A549 (cell line): Measurements from ENCODE around the gene PPIE. TPM values are rescaled to one million over a fixed set of nuclear protein-coding genes. Genes with fewer than 3 reads are reported as not detected.
A peak's percentile ranks its signal among the peaks of the same experiment; 100 is the strongest.
"Not testable (repeated sequence)": the region's sequence is repeated elsewhere in the genome, so short reads cannot be mapped to it uniquely, and the experiment has no call there.

ENCODE experiments used
- ATAC-seq, 2 experiments: fragments of 200-7000 bp in 1 of 2; fragments of >200 bp in 1 of 2; cut with Nextera tagmentation in 1 of 2; cut with Tn5 transposase in 1 of 2; 3 replicates each; pipeline versions ENCODE4 v1.8.0 to v1.9.1; 2018 to 2020; ENCODE audit warnings: mild to moderate bottlenecking in 1 of 2, moderate library complexity in 1 of 2
- CTCF ChIA-PET: fragments of 300-600 bp; sonication (Branson Sonifier 250); formaldehyde crosslinking; extraction: SDS; loops from one replicate; lab custom pipeline; 2021; ENCODE audit warnings: antibody characterized with exemption, inconsistent platforms; lab: Yijun Ruan, JAX
- POLR2A ChIA-PET: fragments of 350-600 bp; formaldehyde crosslinking; extraction: SDS; loops from one replicate; lab custom pipeline; 2021; ENCODE audit warnings: antibody characterized with exemption, inconsistent platforms; lab: Yijun Ruan, JAX
- DNase-seq, 2 experiments: peaks; one replicate each; pipeline versions ENCODE4 v3.0.0 to v3.0.0-alpha.2; 2011 to 2016; ENCODE audit warnings: low read depth in 1 of 2, low spot score in 1 of 2
- FAIRE-seq: peaks from 2 replicates; lab custom pipeline; 2011; peaks lifted over from hg19 to GRCh38; lab: Jason Lieb, UNC
- H3K27ac ChIP-seq, 2 experiments: fragments of >200 bp; sonication (Bioruptor Twin); formaldehyde crosslinking; 3 replicates each; pipeline ENCODE4 v1.5.1; 2016 to 2017
- H3K4me1 ChIP-seq: fragments of >200 bp; sonication (Bioruptor Twin); formaldehyde crosslinking; 3 replicates; pipeline ENCODE4 v1.6.1; 2016
- H3K4me2 ChIP-seq: fragments of >200 bp; sonication (Bioruptor Twin); formaldehyde crosslinking; 3 replicates; pipeline ENCODE4 v1.6.1; 2016
- H3K4me3 ChIP-seq: fragments of >200 bp; sonication (Bioruptor Twin); formaldehyde crosslinking; 3 replicates; pipeline ENCODE4 v1.5.1; 2016
- H3K9me3 ChIP-seq: fragments of >200 bp; sonication (Bioruptor Twin); formaldehyde crosslinking; 3 replicates; pipeline ENCODE4 v1.6.1; 2016
- ATOH8 ChIP-seq: fragments of 250-450 bp; sonication (Bioruptor Pico); IDR thresholded peaks from 2 replicates; pipeline ENCODE4 v1.5.0; 2020; ENCODE audit warnings: low read depth, mild to moderate bottlenecking, moderate library complexity
- BHLHE40 ChIP-seq: IDR thresholded peaks from 2 replicates; pipeline ENCODE4 v1.6.1; 2012; ENCODE audit warnings: low read depth, low read length, inconsistent platforms
- CBX2 ChIP-seq: fragments of 200-600 bp; sonication (generic); IDR thresholded peaks from 2 replicates; pipeline ENCODE4 v1.6.1; 2016; ENCODE audit warnings: low read depth, mild to moderate bottlenecking, borderline replicate concordance
- CBX8 ChIP-seq: fragments of 200-600 bp; sonication (generic); IDR thresholded peaks from 2 replicates; pipeline ENCODE4 v1.6.1; 2016
- E2F6 ChIP-seq: IDR thresholded peaks from 2 replicates; pipeline ENCODE4 v1.6.1; 2012; ENCODE audit warnings: low read depth, borderline replicate concordance
- EHF ChIP-seq: fragments of 250-450 bp; sonication (Bioruptor Pico); IDR thresholded peaks from 2 replicates; pipeline ENCODE4 v1.5.0; 2020; ENCODE audit warnings: mild to moderate bottlenecking
- EHMT2 ChIP-seq: fragments of 200-600 bp; sonication (generic); IDR thresholded peaks from 2 replicates; pipeline ENCODE4 v1.6.1; 2016; ENCODE audit warnings: antibody characterized with exemption, low read depth, mild to moderate bottlenecking, moderate library complexity
- FOSB ChIP-seq: fragments of 250-450 bp; sonication (Bioruptor Pico); IDR thresholded peaks from 2 replicates; pipeline ENCODE4 v1.5.0; 2020; ENCODE audit warnings: mild to moderate bottlenecking, moderate library complexity
- HEYL ChIP-seq: fragments of 250-450 bp; sonication (Bioruptor Pico); IDR thresholded peaks from 2 replicates; pipeline ENCODE4 v1.8.0; 2021; ENCODE audit warnings: mild to moderate bottlenecking, moderate library complexity
- HOXA7 ChIP-seq: fragments of 250-450 bp; sonication (Bioruptor Pico); IDR thresholded peaks from 2 replicates; pipeline ENCODE4 v1.5.0; 2020; ENCODE audit warnings: mild to moderate bottlenecking, moderate library complexity
- HOXB13 ChIP-seq: fragments of 250-450 bp; sonication (Bioruptor Pico); IDR thresholded peaks from 2 replicates; pipeline ENCODE4 v1.5.0; 2020; ENCODE audit warnings: low read depth, mild to moderate bottlenecking, moderate library complexity
- HOXB5 ChIP-seq: fragments of 250-450 bp; sonication (Bioruptor Pico); IDR thresholded peaks from 2 replicates; pipeline ENCODE4 v1.5.0; 2020; ENCODE audit warnings: mild to moderate bottlenecking, moderate library complexity
- JUN ChIP-seq, 2 experiments: fragments of >200 bp; sonication (Bioruptor Twin); formaldehyde crosslinking; IDR thresholded peaks; 2 replicates in 1 of 2; 3 replicates in 1 of 2; pipeline ENCODE4 v1.6.1; 2016 to 2017
- JUNB ChIP-seq: fragments of >200 bp; sonication (Bioruptor Twin); formaldehyde crosslinking; IDR thresholded peaks from 2 replicates; pipeline ENCODE4 v1.6.1; 2016
- MAX ChIP-seq: IDR thresholded peaks from 2 replicates; pipeline ENCODE4 v1.6.1; 2012
- NR3C1 ChIP-seq: fragments of >200 bp; sonication (Bioruptor Twin); formaldehyde crosslinking; IDR thresholded peaks from 3 replicates; pipeline ENCODE4 v1.6.1; 2017
- POLR2A ChIP-seq: IDR thresholded peaks from 2 replicates; pipeline ENCODE4 v1.6.1; 2012; ENCODE audit warnings: mild to moderate bottlenecking, low read length
- RAD21 ChIP-seq, 2 experiments: fragments of >200 bp in 1 of 2; sonication (Bioruptor Twin) in 1 of 2; formaldehyde crosslinking in 1 of 2; IDR thresholded peaks in 1 of 2; conservative IDR thresholded peaks in 1 of 2; 2 replicates in 1 of 2; 3 replicates in 1 of 2; pipeline ENCODE4 v1.6.1; 2012 to 2018; ENCODE audit warnings: inconsistent platforms in 1 of 2
- SMC3 ChIP-seq: fragments of >200 bp; sonication (Bioruptor Twin); formaldehyde crosslinking; IDR thresholded peaks from 3 replicates; pipeline ENCODE4 v1.6.1; 2018; ENCODE audit warnings: inconsistent platforms
- TFCP2L1 ChIP-seq: fragments of 250-450 bp; sonication (Bioruptor Pico); IDR thresholded peaks from 2 replicates; pipeline ENCODE4 v1.5.0; 2021; ENCODE audit warnings: mild to moderate bottlenecking
- USF2 ChIP-seq: fragments of 450-650 bp; IDR thresholded peaks from 2 replicates; pipeline ENCODE4 v1.6.1; 2014; ENCODE audit warnings: antibody characterized with exemption
- ZC3H11A ChIP-seq: fragments of 450-650 bp; IDR thresholded peaks from 2 replicates; pipeline ENCODE4 v1.6.1; 2014; ENCODE audit warnings: antibody characterized with exemption, mild to moderate bottlenecking
- ZNF302 ChIP-seq: fragments of 250-450 bp; sonication (Bioruptor Pico); IDR thresholded peaks from 2 replicates; pipeline ENCODE4 v1.9.0; 2021; ENCODE audit warnings: inconsistent platforms, mild to moderate bottlenecking, moderate library complexity
- ZSCAN20 ChIP-seq: fragments of 250-450 bp; sonication (Bioruptor Pico); IDR thresholded peaks from 2 replicates; pipeline ENCODE4 v1.8.0; 2022; ENCODE audit warnings: mild to moderate bottlenecking, moderate library complexity
- WGBS: methylation state at CpG from one replicate; pipeline ENCODE4 v1.1.6; 2017; ENCODE audit errors: missing lambda C conversion rate; 5-methylcytosine and 5-hydroxymethylcytosine counted together
- polyA plus RNA-seq, 4 experiments: library from polyadenylated mRNA; depleted of rRNA in 3 of 4; stranded (reverse); fragments of >200 nt; fragmentation: RNase III in 1 of 4; extraction: RNeasy Plus Mini Kit Qiagen cat#74134 plus additional on column Dnase treatment in 1 of 4; gene quantifications; 2 replicates in 3 of 4; 3 replicates in 1 of 4; pipeline ENCODE4 v1.2.3, GENCODE V29; 2011 to 2017

The PPIE gene
- polyA plus RNA-seq, 2 of the 4 experiments (the other 2 are of a cell fraction), result 46.6 to 75.6 TPM

- Histone ChIP-seq H3K4me2 (no peak overlapping the region), H3K27ac (no peak overlapping the region), H3K9me3 (no peaks in the 10 kb centered on the region), H3K4me1 (peaks cover 5% of the 10 kb centered on the region; the same call in 1 of the 3 replicates), H3K4me3 (no peak overlapping the region)
- FAIRE-seq, result no peak
- no peak for ATAC-seq
- no peak for DNase-seq
- no peak for TF ChIP-seq HEYL (CRISPR knock-in tag)
- TF ChIP-seq HOXB13 (CRISPR knock-in tag), result no peak
- TF ChIP-seq ZC3H11A, result 0 out of 2 replicates have a peak, but pooled peaks have one; percentile 7
- WGBS, result 89% methylated on average over 2 of the region's 2 CpGs
- ChIA-PET POLR2A (no interaction called here), CTCF (interaction anchor here (0.6 kb wide), 1 partner anchor 9 kb away, joined by 3 read pairs; no protein-coding TSS in a partner anchor)
Measured at GRCh38 chr1:39791838-39792237, 53.2 kb downstream of the PPIE start.

- H3K4me1 ChIP-seq, result peaks cover 12% of the 10 kb centered on the region; the same call in 2 of the 3 replicates
- no peak for ATAC-seq
- no peak for DNase-seq
- POLR2A ChIA-PET, result no interaction called here
- no peaks in the 10 kb centered on the region for H3K9me3 ChIP-seq
- no peak overlapping the region for H3K27ac ChIP-seq
- no peak overlapping the region for H3K4me2 ChIP-seq
- no peak overlapping the region for H3K4me3 ChIP-seq
- CTCF ChIA-PET, result interaction anchor here (0.8 kb wide), 1 partner anchor 123 kb away, joined by 3 read pairs; no protein-coding TSS in a partner anchor
- TF ChIP-seq ATOH8 (CRISPR knock-in tag) (no peak), SMC3 (no peak), CBX8 (no peak), JUNB (no peak), CBX2 (no peak), POLR2A (no peak), ZNF302 (no peak), EHMT2 (no peak), TFCP2L1 (CRISPR knock-in tag) (no peak), HOXA7 (no peak), NR3C1 (no peak), ZC3H11A (no peak), HEYL (CRISPR knock-in tag) (no peak), RAD21 (conservative IDR thresholded peaks at IDR 0.05 in 1 of 2, IDR thresholded peaks at IDR 0.05 in 1 of 2) (no peak), HOXB5 (CRISPR knock-in tag) (no peak), ZSCAN20 (CRISPR knock-in tag) (no peak), FOSB (no peak), EHF (CRISPR knock-in tag) (no peak)
- no peak for FAIRE-seq
- 0% methylated on average over 1 of the region's 1 CpG for WGBS
Measured at GRCh38 chr1:39795651-39796050, 57.0 kb downstream of the PPIE start.

- Histone ChIP-seq H3K4me3 (peak overlapping the region; percentile 16; the same call in 1 of the 3 replicates), H3K27ac (peak overlapping the region; percentile 60 to 69; a peak in 5 of 6 replicates), H3K4me1 (peaks cover 12% of the 10 kb centered on the region; the same call in 2 of the 3 replicates), H3K4me2 (peak overlapping the region; percentile 35)
- TF ChIP-seq MAX, result peak; percentile 87
- TF ChIP-seq USF2, result peak; percentile 76
- peak; percentile 35; the same call in 1 of the 2 replicates for TF ChIP-seq BHLHE40
- TF ChIP-seq E2F6, result peak; percentile 86
- TF ChIP-seq JUN (IDR thresholded peaks at IDR 0.05), result 0 out of 5 replicates have a peak, but pooled peaks of 1 of the 2 experiments have one; percentile 5
- H3K9me3 ChIP-seq, FAIRE-seq: not testable (repeated sequence)
- POLR2A ChIA-PET, result interaction anchor here (1.6 kb wide), 1 partner anchor 10 kb away, joined by 5 read pairs; the partner anchor contains the start of gene BMP8B
- WGBS, result 86% methylated on average over 6 of the region's 26 CpGs
- CTCF ChIA-PET, result interaction anchor here (0.6 to 3.1 kb wide), 21 partner anchors 10 to 378 kb away, joined by 3 to 16 read pairs (median 4); partner anchors contain the start of genes BMP8B, MYCL and PPIE
- peak; percentile 94 for ATAC-seq
- DNase-seq, result peak; percentile 77 to 90
Measured at GRCh38 chr1:39798859-39799769, 60.4 kb downstream of the PPIE start.
